HG02678 (cell line): Measurements from ENCODE around the gene LRCOL1.

Source experiments
- ATAC-seq: cut with Tn5 transposase; IDR thresholded peaks from one replicate; pipeline ENCODE4 v1.9.1; 2021; ENCODE audit warnings: mild to moderate bottlenecking, moderate library complexity; ENCODE audit not compliant: unreplicated experiment

Gene LRCOL1

GRCh38 chr12:132583736-132584135 is 26.6 kb downstream of the LRCOL1 start:
- no peak for ATAC-seq

GRCh38 chr12:132583411-132583710 is 27.0 kb downstream of the LRCOL1 start:
- ATAC-seq = no peak

GRCh38 chr12:132582582-132583410 is 27.6 kb downstream of the LRCOL1 start:
- ATAC-seq = no peak

- ATAC-seq = no peak
These were observed 28.3 kb downstream of the LRCOL1 start for GRCh38 chr12:132582058-132582420.

GRCh38 chr12:132581348-132582057 is 28.9 kb downstream of the LRCOL1 start:
- ATAC-seq = no peak

- no peak for ATAC-seq
These were observed 29.6 kb downstream of the LRCOL1 start for GRCh38 chr12:132580701-132581292.

GRCh38 chr12:132579744-132580143 is 30.6 kb downstream of the LRCOL1 start:
- no peak for ATAC-seq

- no peak for ATAC-seq
These were observed 31.6 kb downstream of the LRCOL1 start for GRCh38 chr12:132578826-132579225.

GRCh38 chr12:132578118-132578517 is 32.3 kb downstream of the LRCOL1 start:
- no peak for ATAC-seq

- ATAC-seq = no peak
These were observed 33.0 kb downstream of the LRCOL1 start for GRCh38 chr12:132577191-132577920.

- no peak for ATAC-seq
These were observed 33.7 kb downstream of the LRCOL1 start for GRCh38 chr12:132576701-132577100.

GRCh38 chr12:132575661-132576060 is 34.7 kb downstream of the LRCOL1 start:
- ATAC-seq = no peak

GRCh38 chr12:132574271-132574996 is 35.9 kb downstream of the LRCOL1 start:
- no peak for ATAC-seq

GRCh38 chr12:132572801-132573760 is 37.3 kb downstream of the LRCOL1 start:
- no peak for ATAC-seq

- ATAC-seq = no peak
These were observed 38.3 kb downstream of the LRCOL1 start for GRCh38 chr12:132572106-132572505.

GRCh38 chr12:132571598-132571997 is 38.8 kb downstream of the LRCOL1 start:
- no peak for ATAC-seq

GRCh38 chr12:132571051-132571450 is 39.3 kb downstream of the LRCOL1 start:
- ATAC-seq = no peak

GRCh38 chr12:132570635-132571034 is 39.7 kb downstream of the LRCOL1 start:
- ATAC-seq = no peak

- ATAC-seq = no peak
These were observed 40.4 kb downstream of the LRCOL1 start for GRCh38 chr12:132569856-132570480.
